Astrocyte (in vitro differentiated cells and primary cell): Measurements from ENCODE around the gene CPED1. TPM values are rescaled to one million over a fixed set of nuclear protein-coding genes. Genes with fewer than 3 reads are reported as not detected.
A peak's percentile ranks its signal among the peaks of the same experiment; 100 is the strongest.

Source experiments
- DNase-seq: peaks from one replicate; pipeline ENCODE4 v3.0.0-alpha.2; 2010; ENCODE audit warnings: low read depth
- FAIRE-seq: peaks from 2 replicates; lab custom pipeline; 2011; peaks lifted over from hg19 to GRCh38; lab: Jason Lieb, UNC
- H2AFZ ChIP-seq: 2 replicates; pipeline ENCODE4 v1.6.0; 2012; ENCODE audit warnings: low read depth, low read length, inconsistent platforms
- H3K27ac ChIP-seq: 2 replicates; pipeline ENCODE4 v1.5.1; 2011; ENCODE audit warnings: low read depth, low read length, inconsistent platforms
- H3K27me3 ChIP-seq: 2 replicates; pipeline ENCODE4 v1.6.0; 2011; ENCODE audit warnings: low read length, inconsistent platforms; ENCODE audit not compliant: insufficient read depth
- H3K36me3 ChIP-seq: 2 replicates; pipeline ENCODE4 v1.5.1; 2011; ENCODE audit warnings: low read length, inconsistent platforms; ENCODE audit not compliant: insufficient read depth
- H3K4me1 ChIP-seq: 2 replicates; pipeline ENCODE4 v1.5.1; 2011; ENCODE audit warnings: low read length, inconsistent platforms; ENCODE audit not compliant: insufficient read depth
- H3K4me2 ChIP-seq: 2 replicates; pipeline ENCODE4 v1.6.0; 2012; ENCODE audit warnings: low read length, inconsistent platforms
- H3K4me3 ChIP-seq: 2 replicates; pipeline ENCODE4 v1.5.1; 2011; ENCODE audit warnings: low read depth, mild to moderate bottlenecking, low read length, inconsistent platforms; ENCODE audit not compliant: insufficient read depth
- H3K79me2 ChIP-seq: 2 replicates; pipeline ENCODE4 v1.6.0; 2012; ENCODE audit warnings: mild to moderate bottlenecking, low read length, inconsistent platforms; ENCODE audit not compliant: insufficient read depth
- H3K9ac ChIP-seq: 2 replicates; pipeline ENCODE4 v1.6.0; 2012; ENCODE audit warnings: mild to moderate bottlenecking, low read length, inconsistent platforms
- H3K9me3 ChIP-seq: 2 replicates; pipeline ENCODE4 v1.5.1; 2012; ENCODE audit warnings: low read depth, mild to moderate bottlenecking, low read length, inconsistent platforms; ENCODE audit not compliant: insufficient read depth
- H4K20me1 ChIP-seq: 2 replicates; pipeline ENCODE4 v1.6.0; 2012; ENCODE audit warnings: low read length, inconsistent platforms; ENCODE audit not compliant: insufficient read depth
- H3K27ac Mint-ChIP-seq: one replicate; pipeline ENCODE4 v1.8.0; 2021; ENCODE audit warnings: mild to moderate bottlenecking, mixed read lengths; ENCODE audit not compliant: unreplicated experiment
- H3K27me3 Mint-ChIP-seq: one replicate; pipeline ENCODE4 v1.8.0; 2021; ENCODE audit warnings: low read depth, mixed read lengths; ENCODE audit not compliant: unreplicated experiment
- H3K36me3 Mint-ChIP-seq: one replicate; pipeline ENCODE4 v1.8.0; 2021; ENCODE audit warnings: low read depth, mixed read lengths; ENCODE audit not compliant: unreplicated experiment
- H3K4me1 Mint-ChIP-seq: one replicate; pipeline ENCODE4 v1.8.0; 2021; ENCODE audit warnings: low read depth, mixed read lengths; ENCODE audit not compliant: unreplicated experiment
- H3K4me3 Mint-ChIP-seq: one replicate; pipeline ENCODE4 v1.8.0; 2021; ENCODE audit warnings: mild to moderate bottlenecking, moderate library complexity, mixed read lengths; ENCODE audit not compliant: unreplicated experiment
- H3K9me3 Mint-ChIP-seq: one replicate; pipeline ENCODE4 v1.8.0; 2021; ENCODE audit warnings: mild to moderate bottlenecking, mixed read lengths; ENCODE audit not compliant: unreplicated experiment
- EZH2 ChIP-seq: IDR thresholded peaks from 2 replicates; pipeline ENCODE4 v1.6.1; 2012; ENCODE audit warnings: mild to moderate bottlenecking, low read length, inconsistent platforms; ENCODE audit not compliant: insufficient read depth
- total RNA-seq: library from RNA; stranded (reverse); gene quantifications from 2 replicates; pipeline ENCODE4 v1.2.1, GENCODE V29; 2021
- TF ChIP-seq, protein P1 (sequence below): IDR thresholded peaks from 2 replicates; pipeline ENCODE4 v1.5.1; 2011; ENCODE audit warnings: low read depth, mild to moderate bottlenecking, inconsistent platforms, low read length, moderate library complexity; ENCODE audit not compliant: insufficient read depth

Gene CPED1
- total RNA-seq, 1 donor from 2014 or later, result 6.1 TPM

DNA sequence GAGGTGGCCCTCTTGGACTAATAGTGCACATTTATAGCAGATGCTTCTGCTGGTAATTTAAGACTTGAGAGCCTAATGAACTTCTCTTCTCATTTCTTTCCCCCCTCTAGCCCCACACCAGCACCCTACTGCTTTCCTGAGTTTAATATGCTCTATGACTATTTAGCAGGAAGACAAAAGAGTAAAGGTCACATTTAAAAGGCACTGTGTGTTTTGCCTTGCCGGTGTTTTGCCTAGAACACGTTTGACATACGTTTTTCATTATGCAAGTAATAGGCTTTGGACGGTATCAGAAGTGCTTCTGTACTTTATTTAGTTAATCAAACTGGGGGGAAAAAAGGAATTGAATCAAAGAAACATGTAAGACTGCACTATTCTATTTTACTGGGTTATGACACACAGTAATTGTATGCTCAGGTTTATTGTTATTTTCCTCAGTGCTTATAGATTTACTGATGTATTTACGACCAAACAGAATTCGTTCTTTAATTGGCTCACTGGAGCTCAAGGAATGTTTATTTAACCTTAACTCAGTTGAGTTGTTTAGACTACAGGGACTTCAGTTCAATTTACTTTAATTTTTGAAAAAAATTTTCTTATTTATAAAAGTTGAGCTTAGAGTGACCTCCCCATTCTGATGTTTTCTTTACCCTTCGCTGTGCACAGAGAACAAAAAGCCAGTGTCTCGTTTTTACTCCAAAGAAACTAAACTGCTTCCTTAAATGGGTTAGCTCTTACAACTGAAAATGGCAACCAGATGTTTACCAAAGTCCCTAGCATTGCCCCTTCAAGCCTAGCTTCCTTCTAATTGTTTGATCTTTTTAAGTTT, 35.4 kb downstream of the CPED1 start:
- H3K27me3 Mint-ChIP-seq, result no peaks in the 10 kb centered on the region
- peaks cover 2% of the 10 kb centered on the region for H3K36me3 Mint-ChIP-seq
- no peak overlapping the region for H3K27ac Mint-ChIP-seq
- no peaks in the 10 kb centered on the region for H4K20me1 ChIP-seq
- H3K9me3 Mint-ChIP-seq, result no peaks in the 10 kb centered on the region
- no peaks in the 10 kb centered on the region for H3K9me3 ChIP-seq
- peaks cover 9% of the 10 kb centered on the region for H3K4me1 ChIP-seq
- peak overlapping the region; percentile 30 for H3K4me2 ChIP-seq
- FAIRE-seq (peak; percentile 34), DNase-seq (no peak)
- no peak overlapping the region for H3K4me3 Mint-ChIP-seq
- H3K79me2 ChIP-seq, result no peaks in the 10 kb centered on the region
- H3K9ac ChIP-seq, result no peak overlapping the region
- H3K4me3 ChIP-seq, result no peak overlapping the region
- H2AFZ ChIP-seq, result no peak overlapping the region
- TF ChIP-seq EZH2, result no peak
- TF ChIP-seq, protein P1, sequence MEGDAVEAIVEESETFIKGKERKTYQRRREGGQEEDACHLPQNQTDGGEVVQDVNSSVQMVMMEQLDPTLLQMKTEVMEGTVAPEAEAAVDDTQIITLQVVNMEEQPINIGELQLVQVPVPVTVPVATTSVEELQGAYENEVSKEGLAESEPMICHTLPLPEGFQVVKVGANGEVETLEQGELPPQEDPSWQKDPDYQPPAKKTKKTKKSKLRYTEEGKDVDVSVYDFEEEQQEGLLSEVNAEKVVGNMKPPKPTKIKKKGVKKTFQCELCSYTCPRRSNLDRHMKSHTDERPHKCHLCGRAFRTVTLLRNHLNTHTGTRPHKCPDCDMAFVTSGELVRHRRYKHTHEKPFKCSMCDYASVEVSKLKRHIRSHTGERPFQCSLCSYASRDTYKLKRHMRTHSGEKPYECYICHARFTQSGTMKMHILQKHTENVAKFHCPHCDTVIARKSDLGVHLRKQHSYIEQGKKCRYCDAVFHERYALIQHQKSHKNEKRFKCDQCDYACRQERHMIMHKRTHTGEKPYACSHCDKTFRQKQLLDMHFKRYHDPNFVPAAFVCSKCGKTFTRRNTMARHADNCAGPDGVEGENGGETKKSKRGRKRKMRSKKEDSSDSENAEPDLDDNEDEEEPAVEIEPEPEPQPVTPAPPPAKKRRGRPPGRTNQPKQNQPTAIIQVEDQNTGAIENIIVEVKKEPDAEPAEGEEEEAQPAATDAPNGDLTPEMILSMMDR, result no peak
- H3K36me3 ChIP-seq, result no peaks in the 10 kb centered on the region
- H3K4me1 Mint-ChIP-seq, result peaks cover 40% of the 10 kb centered on the region
- no peak overlapping the region for H3K27ac ChIP-seq
- no peaks in the 10 kb centered on the region for H3K27me3 ChIP-seq

DNA sequence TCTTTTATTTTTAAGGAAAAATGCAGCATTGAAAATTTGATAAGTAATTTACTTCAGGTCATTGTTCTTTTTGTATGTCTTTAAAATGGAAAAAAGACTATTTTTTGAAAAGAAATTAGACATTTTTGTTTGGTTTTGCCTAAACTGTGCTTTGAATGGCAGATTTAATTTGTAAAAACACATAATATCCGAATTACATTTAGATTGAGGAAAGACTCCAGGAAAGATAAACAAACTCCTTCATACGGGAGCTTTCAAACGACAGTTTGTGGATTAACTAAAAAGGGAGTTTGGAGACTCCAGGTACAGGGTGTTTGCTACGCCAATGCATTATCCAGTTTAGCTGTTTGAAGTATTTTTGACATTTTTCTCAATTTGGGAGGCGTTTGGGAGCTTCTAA, 36.1 kb downstream of the CPED1 start:
- Histone ChIP-seq H3K79me2 (no peaks in the 10 kb centered on the region), H3K27me3 (no peaks in the 10 kb centered on the region), H3K36me3 (no peaks in the 10 kb centered on the region), H3K27ac (no peak overlapping the region), H2AFZ (no peak overlapping the region), H3K4me2 (peak overlapping the region; percentile 24), H4K20me1 (no peaks in the 10 kb centered on the region), H3K9ac (no peak overlapping the region), H3K4me3 (no peak overlapping the region), H3K9me3 (no peaks in the 10 kb centered on the region), H3K4me1 (peaks cover 9% of the 10 kb centered on the region)
- Mint-ChIP-seq H3K9me3 (no peaks in the 10 kb centered on the region), H3K36me3 (peaks cover 2% of the 10 kb centered on the region), H3K4me1 (peaks cover 32% of the 10 kb centered on the region), H3K4me3 (no peak overlapping the region), H3K27me3 (no peaks in the 10 kb centered on the region), H3K27ac (no peak overlapping the region)
- TF ChIP-seq EZH2, result no peak
- TF ChIP-seq, protein P1, result no peak
- FAIRE-seq, result no peak
- DNase-seq, result no peak

DNA sequence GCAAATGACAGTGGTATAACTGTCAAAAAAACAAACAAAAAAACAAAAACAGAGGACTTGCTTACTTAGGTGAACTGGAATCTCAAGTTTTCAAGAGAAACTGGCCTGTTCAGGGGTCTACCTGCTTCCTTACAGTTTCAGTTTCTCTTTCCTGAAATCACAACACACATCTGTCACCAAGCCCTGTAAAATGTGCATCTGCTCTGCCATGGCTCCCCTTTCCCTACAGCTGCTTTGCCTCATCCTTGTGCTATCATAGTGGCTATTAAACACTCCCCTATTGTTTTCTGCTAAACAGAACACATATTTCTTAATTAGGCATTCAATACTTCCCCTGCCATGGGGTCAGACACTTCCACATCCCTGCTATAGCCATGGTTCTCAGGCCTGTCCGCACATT, 37.6 kb downstream of the CPED1 start:
- Mint-ChIP-seq H3K27ac (no peak overlapping the region), H3K4me1 (peaks cover 24% of the 10 kb centered on the region), H3K9me3 (no peaks in the 10 kb centered on the region), H3K36me3 (peaks cover 2% of the 10 kb centered on the region), H3K27me3 (no peaks in the 10 kb centered on the region), H3K4me3 (no peak overlapping the region)
- Histone ChIP-seq H3K27ac (no peak overlapping the region), H3K4me1 (peaks cover 4% of the 10 kb centered on the region), H3K9me3 (no peaks in the 10 kb centered on the region), H3K4me3 (no peak overlapping the region), H3K27me3 (no peaks in the 10 kb centered on the region), H4K20me1 (no peaks in the 10 kb centered on the region), H3K36me3 (no peaks in the 10 kb centered on the region), H3K79me2 (no peaks in the 10 kb centered on the region), H3K4me2 (no peak overlapping the region), H3K9ac (no peak overlapping the region), H2AFZ (no peak overlapping the region)
- TF ChIP-seq, protein P1, result no peak
- no peak for TF ChIP-seq EZH2
- no peak for FAIRE-seq
- no peak for DNase-seq
